Daoy (cell line): ENCODE measurements around the gene TMEM25. TPM values are rescaled to one million over a fixed set of nuclear protein-coding genes. Genes with fewer than 3 reads are reported as not detected.
"Not testable (repeated sequence)": the region's sequence is repeated elsewhere in the genome, so short reads cannot be mapped to it uniquely, and the experiment has no call there.

Source experiments
- DNase-seq: peaks from one replicate; pipeline ENCODE4 v3.0.0-alpha.2; 2015; ENCODE audit warnings: low read depth
- total RNA-seq: library from RNA; depleted of rRNA; stranded (reverse); fragments of >200 nt; shearing (Covaris generic); gene quantifications from 2 replicates; pipeline ENCODE4 v1.2.3, GENCODE V29; 2014; rRNA removed

The TMEM25 gene
- 2.8 and 8.7 TPM in 2 replicates for total RNA-seq

DNA sequence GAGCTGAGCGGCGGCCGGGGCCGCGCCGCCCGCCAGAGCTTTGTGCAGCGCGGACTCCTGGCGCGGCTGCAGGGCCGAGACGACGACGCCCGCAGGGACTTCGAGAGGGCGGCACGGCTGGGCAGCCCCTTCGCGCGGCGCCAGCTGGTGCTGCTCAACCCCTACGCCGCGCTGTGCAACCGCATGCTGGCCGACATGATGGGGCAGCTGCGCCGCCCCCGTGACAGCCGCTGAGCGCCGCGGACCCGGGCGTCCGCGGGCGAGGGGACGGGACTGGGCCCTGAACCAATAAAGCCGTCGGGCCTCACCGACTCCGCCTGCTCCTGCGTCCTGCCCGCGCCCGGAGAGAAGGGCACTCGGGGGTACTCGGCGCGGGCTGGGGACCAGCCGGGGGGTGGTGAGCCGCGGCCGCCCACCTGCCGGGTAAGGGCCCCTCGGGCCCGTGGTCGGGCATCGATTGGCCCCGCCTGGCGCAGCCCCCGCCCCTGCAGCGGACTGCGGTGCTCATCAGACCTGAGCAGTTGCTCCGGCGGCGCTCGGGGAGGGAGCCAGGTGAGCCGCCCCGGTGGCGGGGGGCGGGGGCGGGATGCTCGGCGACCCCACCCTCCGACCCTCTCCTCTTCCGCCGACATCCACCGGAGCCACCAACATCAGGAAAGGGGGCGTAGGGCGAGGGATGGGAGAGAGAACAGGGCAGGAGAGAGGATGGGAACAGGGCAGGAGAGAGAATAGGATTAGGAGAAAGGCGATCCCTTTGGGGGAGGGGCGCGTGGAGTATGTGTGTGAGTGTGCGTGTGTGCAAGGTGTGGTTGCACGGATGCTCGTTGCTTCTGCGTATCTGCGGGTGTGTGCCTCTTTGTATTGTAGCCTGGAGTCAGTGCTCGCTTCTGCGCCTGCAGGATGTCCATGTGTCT, at the start of gene TMEM25:
TSS of gene TMEM25 (plus strand) at position 510 of the 914 bp plus-strand sequence. CDS start 610 bp downstream, outside the sequence.
- peak; percentile 49 for DNase-seq

GRCh38 chr11:118481238-118481637, 49.8 kb upstream of the TMEM25 start:
- DNase-seq = not testable (repeated sequence)

GRCh38 chr11:118484405-118484804, 46.6 kb upstream of the TMEM25 start:
- no peak for DNase-seq

DNA sequence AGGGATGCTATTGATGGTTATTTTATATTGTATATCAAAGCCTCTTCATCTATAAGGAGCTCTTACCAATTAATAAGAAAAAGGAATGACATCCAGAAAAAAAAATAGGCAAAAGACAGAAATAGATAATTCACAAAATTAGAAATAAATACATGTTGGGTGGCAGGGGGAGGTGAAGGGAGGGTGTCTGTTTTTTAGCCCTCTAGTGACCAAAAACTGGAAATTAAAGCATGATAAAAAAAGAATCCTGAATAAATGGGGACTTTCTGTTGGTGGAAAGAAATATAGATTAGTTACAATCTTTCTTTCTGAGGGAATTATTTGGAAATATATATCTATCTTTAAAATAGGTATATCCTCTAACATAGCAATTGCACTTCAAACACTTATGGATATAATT, 45.7 kb upstream of the TMEM25 start:
- no peak for DNase-seq

GRCh38 chr11:118488480-118489109, 42.4 kb upstream of the TMEM25 start:
- DNase-seq = peak; percentile 61

DNA sequence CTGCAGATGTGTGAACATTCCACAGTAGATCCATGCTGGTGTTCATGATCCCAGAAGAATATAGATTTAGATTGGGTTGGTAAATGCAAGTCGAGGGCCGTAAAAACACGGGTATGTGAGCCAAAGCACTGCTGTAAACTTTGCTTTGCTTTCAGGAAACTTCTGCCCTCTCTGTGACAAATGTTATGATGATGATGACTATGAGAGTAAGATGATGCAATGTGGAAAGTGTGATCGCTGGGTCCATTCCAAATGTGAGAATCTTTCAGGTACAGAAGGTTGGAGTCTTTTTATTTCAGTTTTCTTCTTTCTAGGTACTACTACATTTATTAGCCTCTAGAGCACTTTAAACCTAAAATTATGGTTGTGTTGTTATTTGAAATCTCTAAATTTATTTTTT, 40.0 kb upstream of the TMEM25 start:
- DNase-seq = no peak

GRCh38 chr11:118497831-118498230, 33.2 kb upstream of the TMEM25 start:
- DNase-seq = peak; percentile 55

DNA sequence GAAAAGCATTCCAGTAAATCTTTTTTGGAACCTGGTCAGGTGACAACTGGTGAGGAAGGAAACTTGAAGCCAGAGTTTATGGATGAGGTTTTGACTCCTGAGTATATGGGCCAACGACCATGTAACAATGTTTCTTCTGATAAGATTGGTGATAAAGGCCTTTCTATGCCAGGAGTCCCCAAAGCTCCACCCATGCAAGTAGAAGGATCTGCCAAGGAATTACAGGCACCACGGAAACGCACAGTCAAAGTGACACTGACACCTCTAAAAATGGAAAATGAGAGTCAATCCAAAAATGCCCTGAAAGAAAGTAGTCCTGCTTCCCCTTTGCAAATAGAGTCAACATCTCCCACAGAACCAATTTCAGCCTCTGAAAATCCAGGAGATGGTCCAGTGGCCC, 27.8 kb upstream of the TMEM25 start:
- DNase-seq = no peak

DNA sequence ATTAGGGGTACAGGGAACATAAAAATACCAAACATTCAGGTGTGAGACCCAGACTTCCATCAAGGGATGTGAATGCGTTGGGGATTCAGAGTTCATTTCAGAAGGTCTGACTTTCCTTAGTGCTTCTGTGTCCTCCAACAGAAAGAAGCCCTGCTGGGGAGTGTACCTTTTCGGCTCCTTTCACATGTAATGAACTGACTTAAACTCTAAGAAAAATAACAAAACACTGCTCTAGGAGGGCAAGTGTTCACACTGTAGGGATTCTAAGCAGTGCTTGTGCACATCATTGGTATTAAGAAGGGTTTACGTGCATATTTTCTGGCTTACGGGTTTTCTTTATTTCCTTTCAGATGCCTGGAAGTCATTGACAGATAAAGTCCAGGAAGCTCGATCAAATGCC, 19.4 kb upstream of the TMEM25 start:
- DNase-seq = no peak

GRCh38 chr11:118514103-118514502, 16.9 kb upstream of the TMEM25 start:
- DNase-seq = no peak

- DNase-seq = no peak
Observed at GRCh38 chr11:118519549-118519948, 11.4 kb upstream of the TMEM25 start.

DNA sequence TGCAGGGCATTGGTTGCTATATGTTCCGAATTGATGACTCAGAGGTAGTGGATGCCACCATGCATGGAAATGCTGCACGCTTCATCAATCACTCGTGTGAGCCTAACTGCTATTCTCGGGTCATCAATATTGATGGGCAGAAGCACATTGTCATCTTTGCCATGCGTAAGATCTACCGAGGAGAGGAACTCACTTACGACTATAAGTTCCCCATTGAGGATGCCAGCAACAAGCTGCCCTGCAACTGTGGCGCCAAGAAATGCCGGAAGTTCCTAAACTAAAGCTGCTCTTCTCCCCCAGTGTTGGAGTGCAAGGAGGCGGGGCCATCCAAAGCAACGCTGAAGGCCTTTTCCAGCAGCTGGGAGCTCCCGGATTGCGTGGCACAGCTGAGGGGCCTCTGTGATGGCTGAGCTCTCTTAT, 9.1 kb upstream of the TMEM25 start:
- DNase-seq = no peak

DNA sequence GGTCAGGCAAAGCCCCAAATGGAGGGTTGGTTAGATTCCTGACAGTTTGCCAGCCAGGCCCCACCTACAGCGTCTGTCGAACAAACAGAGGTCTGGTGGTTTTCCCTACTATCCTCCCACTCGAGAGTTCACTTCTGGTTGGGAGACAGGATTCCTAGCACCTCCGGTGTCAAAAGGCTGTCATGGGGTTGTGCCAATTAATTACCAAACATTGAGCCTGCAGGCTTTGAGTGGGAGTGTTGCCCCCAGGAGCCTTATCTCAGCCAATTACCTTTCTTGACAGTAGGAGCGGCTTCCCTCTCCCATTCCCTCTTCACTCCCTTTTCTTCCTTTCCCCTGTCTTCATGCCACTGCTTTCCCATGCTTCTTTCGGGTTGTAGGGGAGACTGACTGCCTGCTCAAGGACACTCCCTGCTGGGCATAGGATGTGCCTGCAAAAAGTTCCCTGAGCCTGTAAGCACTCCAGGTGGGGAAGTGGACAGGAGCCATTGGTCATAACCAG, 8.4 kb upstream of the TMEM25 start:
- DNase-seq = peak; percentile 23

DNA sequence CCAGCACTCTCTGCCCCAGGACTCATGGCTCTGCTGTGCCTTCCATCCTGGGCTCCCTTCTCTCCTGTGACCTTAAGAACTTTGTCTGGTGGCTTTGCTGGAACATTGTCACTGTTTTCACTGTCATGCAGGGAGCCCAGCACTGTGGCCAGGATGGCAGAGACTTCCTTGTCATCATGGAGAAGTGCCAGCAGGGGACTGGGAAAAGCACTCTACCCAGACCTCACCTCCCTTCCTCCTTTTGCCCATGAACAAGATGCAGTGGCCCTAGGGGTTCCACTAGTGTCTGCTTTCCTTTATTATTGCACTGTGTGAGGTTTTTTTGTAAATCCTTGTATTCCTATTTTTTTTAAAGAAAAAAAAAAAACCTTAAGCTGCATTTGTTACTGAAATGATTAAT, 6.6 kb upstream of the TMEM25 start:
- DNase-seq = no peak

- no peak for DNase-seq
Observed at GRCh38 chr11:118524757-118525470, 6.1 kb upstream of the TMEM25 start.

DNA sequence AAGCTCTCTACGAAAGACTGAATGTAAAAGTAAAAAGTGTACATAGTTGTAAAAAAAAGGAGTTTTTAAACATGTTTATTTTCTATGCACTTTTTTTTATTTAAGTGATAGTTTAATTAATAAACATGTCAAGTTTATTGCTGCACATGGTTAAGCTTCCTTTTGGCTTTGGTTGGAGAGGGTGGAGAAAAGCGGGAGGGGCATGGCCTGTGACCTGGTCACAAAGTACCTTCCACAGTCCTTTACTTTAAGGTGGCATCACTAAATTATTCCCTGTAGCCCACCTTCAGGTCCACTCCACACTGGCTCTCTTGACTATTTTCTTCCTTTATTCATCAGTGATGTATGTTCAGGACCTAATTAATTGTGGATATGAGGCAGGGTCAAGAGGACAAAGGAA, 4.3 kb upstream of the TMEM25 start:
- DNase-seq = no peak

GRCh38 chr11:118527109-118527508, 3.9 kb upstream of the TMEM25 start, which contains the start of gene TTC36:
TSS of gene TTC36 (plus strand) at chr11:118527474. CDS start at chr11:118527495, 21 bp downstream.
- DNase-seq = no peak

GRCh38 chr11:118528511-118528910, 2.5 kb upstream of the TMEM25 start:
- DNase-seq = no peak

DNA sequence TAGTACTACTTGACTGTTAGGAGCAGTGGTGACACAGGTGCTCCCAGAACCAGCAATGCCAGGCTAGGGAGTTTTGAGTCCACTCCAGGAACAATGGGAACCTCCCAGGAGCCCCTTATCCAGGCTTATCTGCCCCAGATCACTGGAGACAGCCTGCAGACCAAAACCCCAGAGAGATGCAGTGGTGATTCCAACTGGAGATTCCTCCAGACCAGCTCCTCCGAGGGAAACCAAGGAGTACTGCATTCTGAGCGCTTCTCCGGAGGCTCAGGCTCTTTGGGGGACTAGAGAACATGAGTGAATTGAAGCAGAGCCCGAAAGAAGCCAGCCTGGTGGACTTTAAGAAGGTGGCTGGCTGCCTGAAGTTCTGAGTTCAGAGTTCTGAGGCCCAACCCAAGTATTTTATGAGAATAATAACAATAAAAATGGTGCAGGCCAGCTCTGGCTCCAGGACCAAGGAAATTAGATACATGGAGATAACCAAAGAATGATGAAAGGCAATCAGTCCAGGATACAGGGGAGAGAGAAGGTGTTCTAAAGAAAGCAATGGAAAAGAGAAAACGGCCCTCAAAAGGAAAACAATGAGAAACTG, 1.3 kb upstream of the TMEM25 start:
- no peak for DNase-seq

GRCh38 chr11:118530180-118530682, 761 bp upstream of the TMEM25 start:
- DNase-seq = no peak

DNA sequence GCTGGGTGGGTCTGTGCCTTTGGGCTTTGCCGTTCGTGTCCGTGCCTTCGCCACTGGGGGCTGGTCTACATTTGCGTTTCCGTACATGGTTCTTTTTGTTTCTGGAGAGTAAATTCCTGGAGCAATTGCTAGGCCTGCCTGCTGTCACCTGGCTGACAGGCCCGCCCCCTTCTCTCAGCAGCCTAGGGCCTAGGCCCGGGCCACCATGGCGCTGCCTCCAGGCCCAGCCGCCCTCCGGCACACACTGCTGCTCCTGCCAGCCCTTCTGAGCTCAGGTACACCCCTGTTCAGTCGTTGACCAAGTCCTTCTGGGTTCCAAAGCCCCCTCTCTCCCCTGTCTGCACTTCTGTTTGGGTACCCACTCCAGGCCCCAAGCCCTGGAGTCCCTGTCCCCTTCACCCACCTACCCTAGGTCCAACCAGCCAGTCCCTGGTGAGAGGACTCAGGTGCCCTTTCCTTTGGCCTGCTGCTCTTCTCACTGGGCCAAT, 649 bp downstream of the TMEM25 start:
- DNase-seq = no peak
